Lower lobe of right lung (tissue), 2 donors: ENCODE results near the gene MSLN. TPM values are rescaled to one million over a fixed set of nuclear protein-coding genes. Genes with fewer than 3 reads are reported as not detected.

Experiments used
- ATAC-seq, 2 donors: fragments of 200-7000 bp; cut with Tn5 transposase; one replicate each; pipeline ENCODE4 v1.9.1; 2020 to 2022; ENCODE audit warnings: mild to moderate bottlenecking in 2 of 2, moderate library complexity in 2 of 2
- DNase-seq: peaks from one replicate; pipeline ENCODE4 v3.0.0-alpha.2; 2020
- H3K27ac ChIP-seq: fragments of 200-600 bp; one replicate; pipeline ENCODE4 v1.8.0; 2022
- H3K27me3 ChIP-seq: fragments of 200-600 bp; one replicate; pipeline ENCODE4 v1.8.0; 2022; ENCODE audit warnings: low read depth
- H3K36me3 ChIP-seq: fragments of 200-600 bp; one replicate; pipeline ENCODE4 v1.8.0; 2022; ENCODE audit warnings: mild to moderate bottlenecking
- H3K4me1 ChIP-seq: fragments of 200-600 bp; one replicate; pipeline ENCODE4 v1.8.0; 2022
- H3K4me3 ChIP-seq: fragments of 200-600 bp; one replicate; pipeline ENCODE4 v1.8.0; 2022; ENCODE audit warnings: mild to moderate bottlenecking
- H3K9me3 ChIP-seq: fragments of 200-600 bp; one replicate; pipeline ENCODE4 v1.8.0; 2022
- CTCF ChIP-seq: fragments of 200-600 bp; IDR thresholded peaks from one replicate; pipeline ENCODE4 v1.8.0; 2022; ENCODE audit warnings: antibody characterized with exemption, mild to moderate bottlenecking
- intact Hi-C: fragments of 100-400 bp; cut with DNase I; formaldehyde crosslinking; loops from one replicate; pipeline ENCODE4 v1.11.0; 2022
- microRNA-seq: library from miRNA; unstranded; fragments of <30 nt; microRNA quantifications from one replicate; pipeline ENCODE4 v1.2.0, GENCODE V29; 2020; ENCODE audit warnings: borderline number of aligned reads
- total RNA-seq: library from RNA; stranded (reverse); fragmentation: NEBNext Ultra II Directional; extraction: Animal tissue kit (Norgen Biotek cat#: 25700); gene quantifications from one replicate; pipeline ENCODE4 v1.2.1, GENCODE V29; 2021
- donor health status: DM: no; HTN: yes; CAD: no; lungs with severe emphysema.

Gene MSLN
- total RNA-seq, 1 donor from 2014 or later: 42.6 TPM

GRCh38 chr16:814974-815373 is 54.4 kb downstream of the MSLN start:
- H3K36me3 ChIP-seq: no peaks in the 10 kb centered on the region
- TF ChIP-seq CTCF: no peak
- peaks cover 8% of the 10 kb centered on the region for H3K4me1 ChIP-seq
- no peak for DNase-seq
- no peak overlapping the region for H3K4me3 ChIP-seq
- no peaks in the 10 kb centered on the region for H3K9me3 ChIP-seq
- no peak for ATAC-seq
- intact Hi-C loops: no loop called here
- H3K27ac ChIP-seq: no peak overlapping the region
- peaks cover 68% of the 10 kb centered on the region for H3K27me3 ChIP-seq

- no peaks in the 10 kb centered on the region for H3K36me3 ChIP-seq
- intact Hi-C loops: no loop called here
- TF ChIP-seq CTCF: no peak
- H3K9me3 ChIP-seq: no peaks in the 10 kb centered on the region
- ATAC-seq (no peak), DNase-seq (no peak)
- H3K4me1 ChIP-seq: peaks cover 8% of the 10 kb centered on the region
- H3K27me3 ChIP-seq: peaks cover 68% of the 10 kb centered on the region
- H3K27ac ChIP-seq: no peak overlapping the region
- H3K4me3 ChIP-seq: no peak overlapping the region
These were observed 55.3 kb downstream of the MSLN start for GRCh38 chr16:815861-816260.

- Histone ChIP-seq H3K4me1 (peaks cover 8% of the 10 kb centered on the region), H3K27ac (no peak overlapping the region), H3K27me3 (peaks cover 68% of the 10 kb centered on the region), H3K36me3 (no peaks in the 10 kb centered on the region), H3K9me3 (no peaks in the 10 kb centered on the region), H3K4me3 (no peak overlapping the region)
- DNase-seq: no peak
- TF ChIP-seq CTCF: no peak
- no peak for ATAC-seq
- intact Hi-C loops: no loop called here
These were observed 56.7 kb downstream of the MSLN start for GRCh38 chr16:817001-817906.

GRCh38 chr16:818132-818531 is 57.6 kb downstream of the MSLN start:
- Histone ChIP-seq H3K27me3 (peaks cover 63% of the 10 kb centered on the region), H3K27ac (no peak overlapping the region), H3K4me1 (peaks cover 8% of the 10 kb centered on the region), H3K9me3 (no peaks in the 10 kb centered on the region), H3K4me3 (no peak overlapping the region), H3K36me3 (no peaks in the 10 kb centered on the region)
- no peak for DNase-seq
- TF ChIP-seq CTCF: no peak
- intact Hi-C loops: no loop called here
- ATAC-seq: no peak

Small RNA genes lying within 50 kb of the gene (microRNA-seq; reads per million reads assigned to microRNA genes)
- not detected for gene MIR662

Other genes starting within 250 kb of the MSLN start
- 44.3 TPM for gene CAPN15, start 233.0 kb upstream of the MSLN start, total RNA-seq
- gene PRR35, start 200.3 kb upstream of the MSLN start, total RNA-seq: not detected
- gene NHLRC4, start 193.7 kb upstream of the MSLN start, total RNA-seq: 2.7 TPM
- 68.9 TPM for gene PIGQ, start 190.8 kb upstream of the MSLN start, total RNA-seq
- 40.1 TPM for gene RAB40C, start 170.7 kb upstream of the MSLN start, total RNA-seq
- 1.2 TPM for gene WFIKKN1, start 129.7 kb upstream of the MSLN start, total RNA-seq
- 63.1 TPM for gene METTL26, start 124.4 kb upstream of the MSLN start, total RNA-seq
- 47.7 TPM for gene MCRIP2, start 118.9 kb upstream of the MSLN start, total RNA-seq
- gene WDR90, start 111.4 kb upstream of the MSLN start, total RNA-seq: 31.4 TPM
- 81.6 TPM for gene RHOT2, start 92.6 kb upstream of the MSLN start, total RNA-seq
- gene RHBDL1, start 85.1 kb upstream of the MSLN start, total RNA-seq: 2.0 TPM
- gene STUB1, start 80.3 kb upstream of the MSLN start, total RNA-seq: 86.0 TPM
- gene JMJD8, start 76.4 kb upstream of the MSLN start, total RNA-seq: 43.2 TPM
- gene WDR24, start 70.3 kb upstream of the MSLN start, total RNA-seq: 13.1 TPM
- 11.0 TPM for gene FBXL16, start 54.9 kb upstream of the MSLN start, total RNA-seq
- 35.9 TPM for gene METRN, start 45.6 kb upstream of the MSLN start, total RNA-seq
- gene ANTKMT, start 39.6 kb upstream of the MSLN start, total RNA-seq: 36.5 TPM
- gene CCDC78, start 34.3 kb upstream of the MSLN start, total RNA-seq: 26.1 TPM
- 15.6 TPM for gene HAGHL, start 33.6 kb upstream of the MSLN start, total RNA-seq
- 24.3 TPM for gene CIAO3, start 19.7 kb upstream of the MSLN start, total RNA-seq
- gene RPUSD1, start 27.6 kb downstream of the MSLN start, total RNA-seq: 16.3 TPM
- 11.3 TPM for gene CHTF18, start 27.9 kb downstream of the MSLN start, total RNA-seq
- gene GNG13, start 40.0 kb downstream of the MSLN start, total RNA-seq: not detected
- gene LMF1, start 210.2 kb downstream of the MSLN start, total RNA-seq: 23.8 TPM
- gene SOX8, start 221.0 kb downstream of the MSLN start, total RNA-seq: 0.15 TPM